Epithelial cell of esophagus (primary cell): Measurements from ENCODE around the gene LCLAT1.

ENCODE experiments used
- DNase-seq: peaks from one replicate; pipeline ENCODE4 v3.0.0; 2010; ENCODE audit warnings: low read depth
- H3K4me3 ChIP-seq: 2 replicates; pipeline ENCODE4 v1.5.1; 2011; ENCODE audit warnings: mild to moderate bottlenecking, low read length, control low read depth
- CTCF ChIP-seq: IDR thresholded peaks from 2 replicates; pipeline ENCODE4 v1.5.1; 2011; ENCODE audit warnings: low read depth, mild to moderate bottlenecking, low read length, control low read depth, inconsistent platforms; ENCODE audit not compliant: insufficient read depth; ENCODE audit errors: missing control alignments

Gene LCLAT1

GRCh38 chr2:30654404-30654803 lies 207.4 kb downstream of the LCLAT1 start:
- no peak overlapping the region for H3K4me3 ChIP-seq
- no peak for TF ChIP-seq CTCF
- DNase-seq, result no peak

GRCh38 chr2:30655211-30655610 lies 208.2 kb downstream of the LCLAT1 start:
- no peak overlapping the region for H3K4me3 ChIP-seq
- TF ChIP-seq CTCF, result no peak
- no peak for DNase-seq

DNA sequence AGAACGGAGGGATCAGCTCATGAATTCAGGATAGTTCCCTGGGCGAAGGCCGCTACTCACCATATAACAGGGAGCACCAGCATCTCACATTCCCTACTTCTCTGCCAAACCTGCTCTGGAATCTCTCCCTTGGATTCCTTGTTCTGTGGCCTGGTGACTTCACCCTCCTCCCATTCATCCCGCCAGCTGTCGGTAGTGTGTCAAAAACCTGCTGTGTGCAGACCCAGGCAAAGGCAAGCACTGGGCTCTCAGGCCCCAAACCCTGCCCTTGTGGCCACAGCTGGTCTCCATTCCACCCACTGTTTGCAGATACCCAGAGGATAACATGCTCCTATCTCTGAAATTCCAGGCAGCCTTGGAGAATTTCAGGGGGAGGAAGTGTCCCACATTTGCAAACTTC lies 208.6 kb downstream of the LCLAT1 start:
- no peak for TF ChIP-seq CTCF
- H3K4me3 ChIP-seq, result no peak overlapping the region
- no peak for DNase-seq

- no peak for DNase-seq
- no peak for TF ChIP-seq CTCF
Measured at GRCh38 chr2:30656079-30656478, 209.0 kb downstream of the LCLAT1 start.

GRCh38 chr2:30661173-30662107 lies 214.4 kb downstream of the LCLAT1 start:
- TF ChIP-seq CTCF, result no peak
- no peak for DNase-seq
- H3K4me3 ChIP-seq, result no peak overlapping the region

More at GRCh38 chr2:30656079-30656478, 209.0 kb downstream of the LCLAT1 start:
- no peak overlapping the region for H3K4me3 ChIP-seq

- DNase-seq, result peak; percentile 40
- H3K4me3 ChIP-seq, result no peak overlapping the region
- TF ChIP-seq CTCF, result no peak
Measured at GRCh38 chr2:30662268-30663131, 215.5 kb downstream of the LCLAT1 start.
